ENCODE measurements around the gene CEP250.
A peak's percentile ranks its signal among the peaks of the same experiment; 100 is the strongest.

CEP250 gene

GRCh38 chr20:35454881-35455609 lies at the start of gene CEP250:
Gene CEP250, plus strand, starts transcription at chr20:35455598. Its CDS starts 6,770 bp downstream, at chr20:35462368.
- peak; percentile 99 for DNase-seq (ENCODE audit: low read depth, low spot score)
- H3K4me3 ChIP-seq (ENCODE audit: low read depth, low read length): peak within 1 kb of the TSS; percentile 77
- in situ Hi-C loops (cut with HindIII; ENCODE audit: low sequenced_read_pairs): no loop called here
- TF ChIP-seq CTCF (IDR thresholded peaks at IDR 0.05; ENCODE audit: low read depth, low read length): no peak

GRCh38 chr20:35405775-35406174 lies 49.6 kb upstream of the CEP250 start:
- no peak for TF ChIP-seq CTCF (IDR thresholded peaks at IDR 0.05; ENCODE audit: low read depth, low read length)
- no peak for DNase-seq (ENCODE audit: low read depth, low spot score)
- in situ Hi-C loops (cut with HindIII; ENCODE audit: low sequenced_read_pairs): no loop called here
- no peak overlapping the region for H3K4me3 ChIP-seq (ENCODE audit: low read depth, low read length)

GRCh38 chr20:35408270-35408669 lies 47.1 kb upstream of the CEP250 start:
- TF ChIP-seq CTCF (IDR thresholded peaks at IDR 0.05; ENCODE audit: low read depth, low read length): no peak
- in situ Hi-C loops (cut with HindIII; ENCODE audit: low sequenced_read_pairs): no loop called here
- H3K4me3 ChIP-seq (ENCODE audit: low read depth, low read length): no peak overlapping the region
- no peak for DNase-seq (ENCODE audit: low read depth, low spot score)

GRCh38 chr20:35409542-35409941 lies 45.9 kb upstream of the CEP250 start:
- DNase-seq (ENCODE audit: low read depth, low spot score): no peak
- TF ChIP-seq CTCF (IDR thresholded peaks at IDR 0.05; ENCODE audit: low read depth, low read length): no peak
- no peak overlapping the region for H3K4me3 ChIP-seq (ENCODE audit: low read depth, low read length)
- in situ Hi-C loops (cut with HindIII; ENCODE audit: low sequenced_read_pairs): no loop called here

- DNase-seq (ENCODE audit: low read depth, low spot score): no peak
- H3K4me3 ChIP-seq (ENCODE audit: low read depth, low read length): peak overlapping the region; percentile 78
- TF ChIP-seq CTCF (IDR thresholded peaks at IDR 0.05; ENCODE audit: low read depth, low read length): no peak
- in situ Hi-C loops (cut with HindIII; ENCODE audit: low sequenced_read_pairs): no loop called here
These were observed 44.8 kb upstream of the CEP250 start for GRCh38 chr20:35410613-35411012.

GRCh38 chr20:35421322-35421721 lies 34.1 kb upstream of the CEP250 start:
- in situ Hi-C loops (cut with HindIII; ENCODE audit: low sequenced_read_pairs): no loop called here
- DNase-seq (ENCODE audit: low read depth, low spot score): no peak
- TF ChIP-seq CTCF (IDR thresholded peaks at IDR 0.05; ENCODE audit: low read depth, low read length): no peak

More at GRCh38 chr20:35421322-35421721, 34.1 kb upstream of the CEP250 start:
- H3K4me3 ChIP-seq (ENCODE audit: low read depth, low read length): no peak overlapping the region
